Epithelial cell of esophagus (primary cell): ENCODE data around the gene LMNTD1.
"Not testable (repeated sequence)": the region's sequence is repeated elsewhere in the genome, so short reads cannot be mapped to it uniquely, and the experiment has no call there.

Source experiments
- DNase-seq: peaks from one replicate; pipeline ENCODE4 v3.0.0; 2010; ENCODE audit warnings: low read depth
- H3K4me3 ChIP-seq: 2 replicates; pipeline ENCODE4 v1.5.1; 2011; ENCODE audit warnings: mild to moderate bottlenecking, low read length, control low read depth
- CTCF ChIP-seq: IDR thresholded peaks from 2 replicates; pipeline ENCODE4 v1.5.1; 2011; ENCODE audit warnings: low read depth, mild to moderate bottlenecking, low read length, control low read depth, inconsistent platforms; ENCODE audit not compliant: insufficient read depth; ENCODE audit errors: missing control alignments

LMNTD1 gene

GRCh38 chr12:25553098-25553497, at the start of gene LMNTD1:
LMNTD1 (minus strand) TSS chr12:25553283; CDS start chr12:25552959, 324 bp downstream.
- TF ChIP-seq CTCF = no peak
- H3K4me3 ChIP-seq = no peak within 1 kb of the TSS
- DNase-seq = peak; percentile 13

GRCh38 chr12:25598956-25599355, 45.9 kb upstream of the LMNTD1 start:
- no peak for TF ChIP-seq CTCF
- DNase-seq = no peak
- H3K4me3 ChIP-seq = no peak overlapping the region

GRCh38 chr12:25595496-25595895, 42.4 kb upstream of the LMNTD1 start:
- H3K4me3 ChIP-seq = not testable (repeated sequence)

GRCh38 chr12:25594376-25594775, 41.3 kb upstream of the LMNTD1 start:
- no peak for DNase-seq
- no peak for TF ChIP-seq CTCF
- H3K4me3 ChIP-seq = no peak overlapping the region

More at GRCh38 chr12:25595496-25595895, 42.4 kb upstream of the LMNTD1 start:
- DNase-seq = not testable (repeated sequence)

- TF ChIP-seq CTCF = no peak
- no peak overlapping the region for H3K4me3 ChIP-seq
- no peak for DNase-seq
These were observed 39.8 kb upstream of the LMNTD1 start for GRCh38 chr12:25592725-25593495.

- peak; percentile 15 for TF ChIP-seq CTCF
- DNase-seq = peak; percentile 3
- no peak overlapping the region for H3K4me3 ChIP-seq
These were observed 38.1 kb upstream of the LMNTD1 start for GRCh38 chr12:25591144-25591543.

GRCh38 chr12:25590011-25590721, 37.1 kb upstream of the LMNTD1 start:
- no peak for DNase-seq
- H3K4me3 ChIP-seq = no peak overlapping the region
- no peak for TF ChIP-seq CTCF
